K562 (cell line): Measurements from ENCODE around the gene CCDC13. TPM values are rescaled to one million over a fixed set of nuclear protein-coding genes. Genes with fewer than 3 reads are reported as not detected.

ENCODE experiments used
- DDX20 ChIP-seq: fragments of 450-650 bp; IDR thresholded peaks from 2 replicates; pipeline ENCODE4 v1.6.1; 2016; ENCODE audit warnings: missing genetic modification characterization, low read depth, mild to moderate bottlenecking, missing compliant biosample characterization, moderate library complexity
- ELF2 ChIP-seq: fragments of 250-450 bp; sonication (Bioruptor Pico); IDR thresholded peaks from 2 replicates; pipeline ENCODE4 v1.5.0; 2021; ENCODE audit warnings: mild to moderate bottlenecking
- HDAC1 ChIP-seq, 2 experiments: fragments of 450-650 bp; IDR thresholded peaks; 2 replicates each; pipeline ENCODE4 v1.6.1; 2016 to 2017; ENCODE audit warnings: inconsistent platforms in 1 of 2, mild to moderate bottlenecking in 1 of 2, moderate library complexity in 1 of 2
- HDGF ChIP-seq: fragments of 450-650 bp; IDR thresholded peaks from 2 replicates; pipeline ENCODE4 v1.6.1; 2016
- HEY1 ChIP-seq: fragments of 250-450 bp; sonication (Bioruptor Pico); IDR thresholded peaks from 2 replicates; pipeline ENCODE4 v1.5.0; 2020; ENCODE audit warnings: mild to moderate bottlenecking, moderate library complexity, borderline replicate concordance
- NBN ChIP-seq: fragments of 450-650 bp; IDR thresholded peaks from 2 replicates; pipeline ENCODE4 v1.6.1; 2016; ENCODE audit warnings: low read depth, mild to moderate bottlenecking
- NFIX ChIP-seq: fragments of 250-450 bp; sonication (Bioruptor Pico); IDR thresholded peaks from 2 replicates; pipeline ENCODE4 v1.4.0; 2020; ENCODE audit warnings: low read depth, mild to moderate bottlenecking, moderate library complexity
- NR2F6 ChIP-seq: fragments of 450-650 bp; formaldehyde crosslinking; IDR thresholded peaks from 2 replicates; pipeline ENCODE4 v1.4.0; 2020; ENCODE audit warnings: mild to moderate bottlenecking
- OTX1 ChIP-seq: fragments of 450-650 bp; formaldehyde crosslinking; IDR thresholded peaks from 2 replicates; pipeline ENCODE4 v1.4.0; 2022; ENCODE audit warnings: mild to moderate bottlenecking
- PHF20 ChIP-seq: fragments of 450-650 bp; IDR thresholded peaks from 2 replicates; pipeline ENCODE4 v1.6.1; 2018; ENCODE audit not compliant: partially characterized antibody
- POLR2H ChIP-seq: IDR thresholded peaks from 2 replicates; pipeline ENCODE4 v1.6.1; 2016; ENCODE audit warnings: missing genetic modification characterization, low read depth, mild to moderate bottlenecking, control low read depth, missing compliant biosample characterization, moderate library complexity
- RBM14 ChIP-seq: fragments of 200-400 bp; formaldehyde crosslinking; IDR thresholded peaks from 2 replicates; pipeline ENCODE4 v1.6.1; 2018; ENCODE audit warnings: low read depth, mild to moderate bottlenecking, low read length, moderate library complexity, borderline replicate concordance; ENCODE audit not compliant: insufficient read depth
- RNF2 ChIP-seq: sonication (generic); IDR thresholded peaks from 2 replicates; pipeline ENCODE4 v1.6.1; 2016
- SMAD4 ChIP-seq: fragments of 250-450 bp; sonication (Bioruptor Pico); conservative IDR thresholded peaks from 2 replicates; pipeline ENCODE4 v1.8.0; 2021; ENCODE audit warnings: inconsistent platforms, mild to moderate bottlenecking, moderate library complexity
- ZNF146 ChIP-seq: IDR thresholded peaks from one replicate; pipeline ENCODE4 v1.6.1; 2018; ENCODE audit warnings: missing compliant biosample characterization; ENCODE audit not compliant: unreplicated experiment
- ZNF175 ChIP-seq: fragments of 200-800 bp; sonication (Bioruptor generic); IDR thresholded peaks from 2 replicates; pipeline ENCODE4 v1.6.1; 2016; ENCODE audit warnings: low read depth, mild to moderate bottlenecking, missing genetic modification characterization, missing compliant biosample characterization
- ZNF324 ChIP-seq: fragments of 250-450 bp; sonication (Bioruptor Pico); IDR thresholded peaks from 2 replicates; pipeline ENCODE4 v1.4.0; 2020; ENCODE audit warnings: mild to moderate bottlenecking
- polyA plus RNA-seq, 8 experiments: library from polyadenylated mRNA; depleted of rRNA in 4 of 8; stranded (reverse) in 5 of 8; unstranded in 3 of 8; fragments of >200 nt; fragmentation: Nextera tagmentation in 2 of 8; fragmentation: Illumina TruSeq in 1 of 8; extraction: Ambion mirVana in 2 of 8; extraction: Trizol in 1 of 8; gene quantifications; 2 replicates each; pipeline versions ENCODE4 v1.2.1 to v1.2.3, GENCODE V29; 2011 to 2014; ENCODE audit warnings: inconsistent platforms in 1 of 8, missing spikeins in 1 of 8
- total RNA-seq, 7 experiments: library from RNA; depleted of rRNA in 6 of 7; stranded (reverse); fragments of >200 nt in 6 of 7; fragmentation: Illumina TruSeq in 2 of 7; extraction: Trizol in 2 of 7; gene quantifications; 2 replicates each; pipeline versions ENCODE4 v1.2.1 to v1.2.3, GENCODE V29; 2011 to 2021; ENCODE audit warnings: low replicate concordance in 1 of 7
- TF ChIP-seq, protein P1 (sequence below): fragments of 250-450 bp; sonication (Bioruptor Pico); IDR thresholded peaks from 2 replicates; pipeline ENCODE4 v1.8.0; 2021; ENCODE audit warnings: moderate library complexity, mild to moderate bottlenecking, inconsistent platforms
- TF ChIP-seq, protein P2 (sequence below): fragments of 250-450 bp; sonication (Bioruptor Pico); IDR thresholded peaks from 2 replicates; pipeline ENCODE4 v1.9.0; 2021; ENCODE audit warnings: mild to moderate bottlenecking, inconsistent platforms
- TF ChIP-seq, protein P3 (sequence below): fragments of 450-650 bp; IDR thresholded peaks from 2 replicates; pipeline ENCODE4 v1.6.1; 2016; ENCODE audit warnings: antibody characterized with exemption
- TF ChIP-seq, protein P4 (sequence below): fragments of 450-650 bp; IDR thresholded peaks from one replicate; pipeline ENCODE4 v1.6.1; 2018; ENCODE audit warnings: mild to moderate bottlenecking, moderate library complexity; ENCODE audit not compliant: partially characterized antibody

The CCDC13 gene
- total and polyA plus RNA-seq, 9 of the 15 experiments (the other 6 are each of a cell fraction or from before 2014, with no cell fraction given) = 0.20 to 0.70 (median 0.48) TPM; not detected in 2

DNA sequence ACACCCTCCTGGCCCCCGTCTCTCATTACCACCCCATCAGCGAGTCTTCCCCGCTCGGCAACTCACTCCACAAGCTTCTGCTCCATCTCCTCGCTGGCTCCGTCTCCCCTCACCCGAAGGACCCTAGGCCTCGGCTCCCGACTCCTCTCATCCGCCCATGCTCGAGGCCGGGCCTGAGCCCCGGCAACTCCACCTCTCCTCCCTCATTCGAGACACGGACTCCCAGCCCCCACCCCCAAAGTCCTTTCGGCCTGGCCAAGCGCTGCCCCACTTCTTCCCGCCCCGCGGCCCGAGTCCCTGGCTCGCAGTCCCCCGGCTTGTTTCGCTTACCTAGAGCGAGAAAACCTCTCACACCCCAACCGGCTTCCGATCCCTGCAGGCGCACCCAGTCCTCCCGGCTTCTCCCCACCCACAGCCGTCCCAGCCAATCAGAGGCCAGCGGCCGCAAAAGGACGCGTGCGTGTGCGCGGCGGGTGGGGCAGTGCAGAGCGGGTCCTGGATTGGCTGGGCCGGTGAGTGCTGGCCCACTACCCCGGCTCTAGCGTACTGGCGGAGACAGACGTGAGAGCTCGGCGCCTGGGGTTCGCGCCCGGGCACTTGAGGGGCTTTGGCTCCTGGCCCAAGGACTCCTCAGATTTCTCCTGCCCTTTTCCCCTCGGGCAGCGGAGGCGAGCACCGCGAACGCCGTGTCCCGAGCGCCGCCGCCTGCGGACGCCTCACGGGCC is 31.2 kb upstream of the CCDC13 start, which contains the start of gene HIGD1A (continued):
- no peak for TF ChIP-seq ZNF175
- peak; percentile 63; the same call in 1 of the 2 replicates for TF ChIP-seq NBN
- no peak for TF ChIP-seq DDX20 (tag)
- TF ChIP-seq PHF20 = peak; percentile 73
- peak; percentile 47; the same call in 1 of the 2 replicates for TF ChIP-seq RNF2
- TF ChIP-seq HDGF = peak; percentile 86; the same call in 1 of the 2 replicates
- TF ChIP-seq HEY1 = no peak; the same call in 1 of the 2 replicates
- peak; percentile 70 for TF ChIP-seq OTX1 (CRISPR knock-in tag)
- peak; percentile 22 for TF ChIP-seq SMAD4
- TF ChIP-seq, protein P1, sequence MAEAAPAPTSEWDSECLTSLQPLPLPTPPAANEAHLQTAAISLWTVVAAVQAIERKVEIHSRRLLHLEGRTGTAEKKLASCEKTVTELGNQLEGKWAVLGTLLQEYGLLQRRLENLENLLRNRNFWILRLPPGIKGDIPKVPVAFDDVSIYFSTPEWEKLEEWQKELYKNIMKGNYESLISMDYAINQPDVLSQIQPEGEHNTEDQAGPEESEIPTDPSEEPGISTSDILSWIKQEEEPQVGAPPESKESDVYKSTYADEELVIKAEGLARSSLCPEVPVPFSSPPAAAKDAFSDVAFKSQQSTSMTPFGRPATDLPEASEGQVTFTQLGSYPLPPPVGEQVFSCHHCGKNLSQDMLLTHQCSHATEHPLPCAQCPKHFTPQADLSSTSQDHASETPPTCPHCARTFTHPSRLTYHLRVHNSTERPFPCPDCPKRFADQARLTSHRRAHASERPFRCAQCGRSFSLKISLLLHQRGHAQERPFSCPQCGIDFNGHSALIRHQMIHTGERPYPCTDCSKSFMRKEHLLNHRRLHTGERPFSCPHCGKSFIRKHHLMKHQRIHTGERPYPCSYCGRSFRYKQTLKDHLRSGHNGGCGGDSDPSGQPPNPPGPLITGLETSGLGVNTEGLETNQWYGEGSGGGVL (CRISPR knock-in tag) = no peak
- 0 out of 2 replicates have a peak, but pooled peaks have one; percentile 23 for TF ChIP-seq NFIX (CRISPR knock-in tag)
- TF ChIP-seq, protein P2, sequence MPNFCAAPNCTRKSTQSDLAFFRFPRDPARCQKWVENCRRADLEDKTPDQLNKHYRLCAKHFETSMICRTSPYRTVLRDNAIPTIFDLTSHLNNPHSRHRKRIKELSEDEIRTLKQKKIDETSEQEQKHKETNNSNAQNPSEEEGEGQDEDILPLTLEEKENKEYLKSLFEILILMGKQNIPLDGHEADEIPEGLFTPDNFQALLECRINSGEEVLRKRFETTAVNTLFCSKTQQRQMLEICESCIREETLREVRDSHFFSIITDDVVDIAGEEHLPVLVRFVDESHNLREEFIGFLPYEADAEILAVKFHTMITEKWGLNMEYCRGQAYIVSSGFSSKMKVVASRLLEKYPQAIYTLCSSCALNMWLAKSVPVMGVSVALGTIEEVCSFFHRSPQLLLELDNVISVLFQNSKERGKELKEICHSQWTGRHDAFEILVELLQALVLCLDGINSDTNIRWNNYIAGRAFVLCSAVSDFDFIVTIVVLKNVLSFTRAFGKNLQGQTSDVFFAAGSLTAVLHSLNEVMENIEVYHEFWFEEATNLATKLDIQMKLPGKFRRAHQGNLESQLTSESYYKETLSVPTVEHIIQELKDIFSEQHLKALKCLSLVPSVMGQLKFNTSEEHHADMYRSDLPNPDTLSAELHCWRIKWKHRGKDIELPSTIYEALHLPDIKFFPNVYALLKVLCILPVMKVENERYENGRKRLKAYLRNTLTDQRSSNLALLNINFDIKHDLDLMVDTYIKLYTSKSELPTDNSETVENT = peak; percentile 50; the same call in 1 of the 2 replicates
- TF ChIP-seq RBM14 = 0 out of 2 replicates have a peak, but pooled peaks have one; percentile 55
- peak; percentile 84 for TF ChIP-seq POLR2H (tag)
- no peak for TF ChIP-seq ELF2 (CRISPR knock-in tag)
- TF ChIP-seq, protein P3, sequence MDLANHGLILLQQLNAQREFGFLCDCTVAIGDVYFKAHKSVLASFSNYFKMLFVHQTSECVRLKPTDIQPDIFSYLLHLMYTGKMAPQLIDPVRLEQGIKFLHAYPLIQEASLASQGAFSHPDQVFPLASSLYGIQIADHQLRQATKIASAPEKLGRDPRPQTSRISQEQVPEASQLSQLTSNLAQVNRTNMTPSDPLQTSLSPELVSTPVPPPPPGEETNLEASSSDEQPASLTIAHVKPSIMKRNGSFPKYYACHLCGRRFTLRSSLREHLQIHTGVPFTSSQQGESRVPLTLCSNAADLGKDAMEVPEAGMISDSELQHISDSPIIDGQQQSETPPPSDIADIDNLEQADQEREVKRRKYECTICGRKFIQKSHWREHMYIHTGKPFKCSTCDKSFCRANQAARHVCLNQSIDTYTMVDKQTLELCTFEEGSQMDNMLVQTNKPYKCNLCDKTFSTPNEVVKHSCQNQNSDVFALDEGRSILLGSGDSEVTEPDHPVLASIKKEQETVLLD = 0 out of 2 replicates have a peak, but pooled peaks have one; percentile 72
- TF ChIP-seq, protein P4, sequence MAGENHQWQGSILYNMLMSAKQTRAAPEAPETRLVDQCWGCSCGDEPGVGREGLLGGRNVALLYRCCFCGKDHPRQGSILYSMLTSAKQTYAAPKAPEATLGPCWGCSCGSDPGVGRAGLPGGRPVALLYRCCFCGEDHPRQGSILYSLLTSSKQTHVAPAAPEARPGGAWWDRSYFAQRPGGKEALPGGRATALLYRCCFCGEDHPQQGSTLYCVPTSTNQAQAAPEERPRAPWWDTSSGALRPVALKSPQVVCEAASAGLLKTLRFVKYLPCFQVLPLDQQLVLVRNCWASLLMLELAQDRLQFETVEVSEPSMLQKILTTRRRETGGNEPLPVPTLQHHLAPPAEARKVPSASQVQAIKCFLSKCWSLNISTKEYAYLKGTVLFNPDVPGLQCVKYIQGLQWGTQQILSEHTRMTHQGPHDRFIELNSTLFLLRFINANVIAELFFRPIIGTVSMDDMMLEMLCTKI = no peak
- TF ChIP-seq ZNF324 (CRISPR knock-in tag) = peak; percentile 61; the same call in 1 of the 2 replicates
- no peak for TF ChIP-seq ZNF146 (CRISPR knock-in tag)
- TF ChIP-seq NR2F6 (CRISPR knock-in tag) = no peak
- peak in 1 of 2 experiments; percentile 71; a peak in 2 of 4 replicates for TF ChIP-seq HDAC1 (IDR thresholded peaks at IDR 0.05)
